HL-60/S4 treated with phorbol 12-myristate 13-acetate at 8.2 ng/mL for 4 days and 3 days (cell line): ENCODE results near the gene DCUN1D2.
"Not testable (repeated sequence)": the region's sequence is repeated elsewhere in the genome, so short reads cannot be mapped to it uniquely, and the experiment has no call there.

Experiments
- in situ Hi-C: fragments of 300-500 bp; cut with MboI; formaldehyde crosslinking; loops from 2 replicates; pipeline ENCODE4 v1.15.0; 2022; ENCODE audit warnings: low sequenced_read_pairs

DCUN1D2 gene

GRCh38 chr13:113491982-113492381, 1.5 kb upstream of the DCUN1D2 start:
- in situ Hi-C loops, result no loop called here

GRCh38 chr13:113491418-113491883, 940 bp upstream of the DCUN1D2 start:
- in situ Hi-C loops, result no loop called here

GRCh38 chr13:113489549-113490495, 689 bp downstream of the DCUN1D2 start:
- in situ Hi-C loops, result no loop called here

- in situ Hi-C loops, result no loop called here
These were observed 1.4 kb downstream of the DCUN1D2 start for GRCh38 chr13:113489171-113489548.

GRCh38 chr13:113488283-113488682, 2.2 kb downstream of the DCUN1D2 start:
- in situ Hi-C loops, result no loop called here

GRCh38 chr13:113486698-113487097, 3.8 kb downstream of the DCUN1D2 start:
- in situ Hi-C loops, result no loop called here

GRCh38 chr13:113485545-113485944, 5.0 kb downstream of the DCUN1D2 start:
- in situ Hi-C loops, result no loop called here

- in situ Hi-C loops, result no loop called here
These were observed 6.8 kb downstream of the DCUN1D2 start for GRCh38 chr13:113483504-113484293.

GRCh38 chr13:113483081-113483480, 7.4 kb downstream of the DCUN1D2 start:
- in situ Hi-C loops, result no loop called here

- in situ Hi-C loops, result no loop called here
These were observed 11.3 kb downstream of the DCUN1D2 start for GRCh38 chr13:113479179-113479578.

GRCh38 chr13:113477724-113478123, 12.8 kb downstream of the DCUN1D2 start:
- in situ Hi-C loops, result no loop called here

GRCh38 chr13:113476811-113477210, 13.7 kb downstream of the DCUN1D2 start:
- in situ Hi-C loops, result no loop called here

- in situ Hi-C loops, result no loop called here
These were observed 14.6 kb downstream of the DCUN1D2 start for GRCh38 chr13:113475911-113476310.

- in situ Hi-C loops, result no loop called here
These were observed 15.2 kb downstream of the DCUN1D2 start for GRCh38 chr13:113475280-113475679.

GRCh38 chr13:113474179-113474578, 16.3 kb downstream of the DCUN1D2 start:
- in situ Hi-C loops, result no loop called here

GRCh38 chr13:113472355-113473025, 18.0 kb downstream of the DCUN1D2 start:
- in situ Hi-C loops, result no loop called here

GRCh38 chr13:113471844-113472243, 18.7 kb downstream of the DCUN1D2 start:
- in situ Hi-C loops, result no loop called here

- in situ Hi-C loops, result not testable (repeated sequence)
These were observed 19.8 kb downstream of the DCUN1D2 start for GRCh38 chr13:113470635-113471163.

GRCh38 chr13:113470073-113470472, 20.4 kb downstream of the DCUN1D2 start:
- in situ Hi-C loops, result no loop called here

- in situ Hi-C loops, result no loop called here
These were observed 20.9 kb downstream of the DCUN1D2 start for GRCh38 chr13:113469582-113469981.
